Mesendoderm (in vitro differentiated cells): Measurements from ENCODE around the gene LONP2.

Experiments
- DNase-seq: peaks from one replicate; pipeline ENCODE4 v3.0.0; 2013
- H2AK5ac ChIP-seq: 2 replicates; pipeline ENCODE4 v1.6.1; 2013; ENCODE audit warnings: low read length, inconsistent platforms
- H2BK120ac ChIP-seq: 2 replicates; pipeline ENCODE4 v1.6.1; 2013; ENCODE audit warnings: low read depth, mild to moderate bottlenecking, low read length, moderate library complexity, mixed read lengths
- H2BK15ac ChIP-seq: replicated peaks from 2 replicates; pipeline ENCODE4 v1.6.1; 2013; ENCODE audit warnings: low read depth, mild to moderate bottlenecking, moderate library complexity
- H2BK5ac ChIP-seq: 2 replicates; pipeline ENCODE4 v1.6.1; 2013; ENCODE audit warnings: low read length, inconsistent platforms
- H3K18ac ChIP-seq: 2 replicates; pipeline ENCODE4 v1.6.1; 2013; ENCODE audit warnings: mild to moderate bottlenecking, low read length, mixed read lengths
- H3K23ac ChIP-seq: one replicate; pipeline ENCODE4 v1.6.1; 2013; ENCODE audit warnings: low read length
- H3K27ac ChIP-seq: 2 replicates; pipeline ENCODE4 v1.5.1; 2013; ENCODE audit warnings: low read depth, mild to moderate bottlenecking, inconsistent platforms, low read length, moderate library complexity
- H3K27me3 ChIP-seq: 2 replicates; pipeline ENCODE4 v1.6.1; 2013; ENCODE audit warnings: low read length, control low read depth, mild to moderate bottlenecking, inconsistent platforms; ENCODE audit not compliant: insufficient read depth, poor library complexity
- H3K36me3 ChIP-seq: 2 replicates; pipeline ENCODE4 v1.6.1; 2013; ENCODE audit warnings: low read length, inconsistent platforms; ENCODE audit not compliant: control insufficient read depth, insufficient read depth
- H3K4ac ChIP-seq: one replicate; pipeline ENCODE4 v1.6.1; 2013; ENCODE audit warnings: low read depth, mild to moderate bottlenecking, low read length, moderate library complexity
- H3K4me1 ChIP-seq: 2 replicates; pipeline ENCODE4 v1.6.1; 2013; ENCODE audit warnings: low read depth, low read length, inconsistent platforms; ENCODE audit not compliant: control insufficient read depth
- H3K4me2 ChIP-seq: 2 replicates; pipeline ENCODE4 v1.6.1; 2013; ENCODE audit warnings: low read length
- H3K4me3 ChIP-seq: 2 replicates; pipeline ENCODE4 v1.5.1; 2013; ENCODE audit warnings: mild to moderate bottlenecking, low read length
- H3K56ac ChIP-seq: one replicate; pipeline ENCODE4 v1.6.1; 2013; ENCODE audit warnings: low read length
- H3K79me1 ChIP-seq: 2 replicates; pipeline ENCODE4 v1.6.1; 2013; ENCODE audit warnings: low read length, inconsistent platforms
- H3K79me2 ChIP-seq: 2 replicates; pipeline ENCODE4 v1.6.1; 2013; ENCODE audit warnings: mild to moderate bottlenecking, low read length; ENCODE audit not compliant: control insufficient read depth, insufficient read depth
- H3K9ac ChIP-seq: 2 replicates; pipeline ENCODE4 v1.6.1; 2013; ENCODE audit warnings: low read length, inconsistent platforms
- H4K5ac ChIP-seq: one replicate; pipeline ENCODE4 v1.6.1; 2013; ENCODE audit warnings: low read length
- H4K8ac ChIP-seq: one replicate; pipeline ENCODE4 v1.6.1; 2013; ENCODE audit warnings: low read depth, mild to moderate bottlenecking, control low read depth, low read length, moderate library complexity
- WGBS: extraction: QIAGEN DNeasy Blood & Tissue Kit; methylation state at CpG from one replicate; pipeline ENCODE4 v1.1.7; 2013; ENCODE audit warnings: low lambda C conversion rate, missing lambda C conversion rate; ENCODE audit not compliant: insufficient coverage; ENCODE audit errors: extremely low coverage; 5-methylcytosine and 5-hydroxymethylcytosine counted together

Gene LONP2

DNA sequence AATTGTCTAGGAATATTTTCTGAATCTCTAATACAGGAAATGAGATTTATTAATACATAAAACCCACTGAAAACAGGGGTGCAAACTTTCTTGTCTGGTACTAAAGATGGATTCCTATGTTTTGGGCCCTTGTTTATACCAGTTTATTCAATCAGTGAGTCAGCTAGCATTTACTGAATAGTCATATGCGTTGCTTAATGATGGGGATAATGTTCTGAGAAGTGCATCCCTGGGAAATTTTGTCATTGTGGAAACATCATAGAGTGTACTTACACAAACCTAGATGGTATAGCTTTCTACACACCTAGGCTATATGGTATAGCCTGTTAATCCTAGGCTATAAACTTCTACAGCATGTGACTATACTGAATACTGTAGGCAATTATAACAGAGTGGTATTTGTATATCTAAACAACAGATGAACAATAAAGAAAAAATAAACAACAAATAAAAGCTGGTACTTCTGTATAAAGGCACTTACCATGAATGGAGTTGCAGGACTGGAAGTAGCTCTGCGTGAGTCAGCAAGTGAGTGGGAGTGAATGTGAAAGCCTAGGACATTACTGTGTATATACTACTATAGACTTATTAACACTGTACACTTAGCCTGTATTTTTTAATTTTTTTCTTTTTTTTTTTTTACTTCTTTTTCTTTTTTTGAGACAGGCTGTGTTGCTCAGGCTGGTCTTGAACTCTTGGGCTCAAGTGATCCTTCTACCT, 77.4 kb downstream of the LONP2 start:
- Histone ChIP-seq H4K5ac (no peak overlapping the region), H3K56ac (no peak overlapping the region), H2BK120ac (no peak overlapping the region), H3K79me1 (no peaks in the 10 kb centered on the region), H2BK5ac (no peak overlapping the region), H3K4ac (no peak overlapping the region), H4K8ac (no peak overlapping the region), H3K36me3 (peaks cover 2% of the 10 kb centered on the region), H3K4me1 (no peaks in the 10 kb centered on the region), H3K18ac (no peak overlapping the region), H2AK5ac (no peak overlapping the region), H3K23ac (no peak overlapping the region), H3K27ac (no peak overlapping the region), H3K79me2 (no peaks in the 10 kb centered on the region), H3K9ac (no peak overlapping the region), H3K27me3 (no peaks in the 10 kb centered on the region), H2BK15ac (no peak overlapping the region), H3K4me3 (no peak overlapping the region), H3K4me2 (no peak overlapping the region)
- DNase-seq: no peak
- WGBS: no CpG with 5 or more reads among the region's 2 CpGs

DNA sequence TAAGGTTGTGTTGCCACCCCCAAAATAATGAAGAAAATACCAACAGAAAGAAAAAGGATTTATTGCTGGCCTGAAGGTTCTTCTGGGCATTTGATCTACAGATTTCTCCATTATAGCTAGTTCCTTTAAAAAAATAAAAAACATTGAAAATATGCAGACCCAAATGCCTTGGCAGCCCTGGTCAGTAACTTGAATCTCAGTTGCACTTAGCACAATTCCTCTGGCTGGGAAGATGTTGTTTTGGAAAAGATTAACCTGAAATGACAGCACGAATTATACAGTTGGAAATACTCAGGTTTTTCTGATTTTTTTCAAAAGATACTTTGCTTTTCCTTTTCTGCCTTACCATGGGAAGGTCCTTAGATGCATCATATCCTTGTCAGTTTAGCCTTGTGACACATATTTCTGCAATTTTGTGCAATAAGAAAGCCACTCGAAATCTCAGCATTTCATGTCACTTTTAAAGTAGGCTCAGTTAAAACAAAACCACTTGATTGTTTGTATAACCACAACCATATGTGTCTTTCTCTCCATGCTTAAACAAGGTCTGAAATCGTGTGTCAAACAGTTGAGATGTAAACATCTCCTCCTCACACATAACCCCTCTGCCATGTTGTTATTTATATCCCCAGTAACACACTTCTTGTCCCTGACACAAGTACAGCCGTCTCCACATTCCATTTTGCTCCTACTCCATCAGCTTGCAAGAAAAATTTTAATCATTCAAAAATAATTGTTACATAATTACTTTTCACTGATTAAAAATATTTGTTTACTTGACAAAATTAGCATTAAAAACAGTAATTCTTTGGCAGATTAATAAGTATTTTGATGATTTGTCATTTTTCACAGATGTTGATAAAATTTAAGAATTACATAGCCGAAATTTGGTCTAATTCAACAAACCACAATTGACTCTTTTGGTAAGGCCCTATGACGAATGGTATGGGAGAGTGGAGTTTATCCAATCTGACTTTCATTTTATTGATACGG, 80.0 kb downstream of the LONP2 start:
- Histone ChIP-seq H2BK15ac (no peak overlapping the region), H2BK120ac (no peak overlapping the region), H4K8ac (no peak overlapping the region), H3K4me1 (no peaks in the 10 kb centered on the region), H2AK5ac (no peak overlapping the region), H3K23ac (no peak overlapping the region), H3K4me2 (no peak overlapping the region), H3K4ac (no peak overlapping the region), H3K79me1 (no peaks in the 10 kb centered on the region), H3K27ac (no peak overlapping the region), H3K4me3 (no peak overlapping the region), H3K9ac (no peak overlapping the region), H3K27me3 (no peaks in the 10 kb centered on the region), H4K5ac (no peak overlapping the region), H2BK5ac (no peak overlapping the region), H3K36me3 (peaks cover 2% of the 10 kb centered on the region), H3K56ac (no peak overlapping the region), H3K79me2 (no peaks in the 10 kb centered on the region), H3K18ac (no peak overlapping the region)
- no CpG with 5 or more reads among the region's 7 CpGs for WGBS
- DNase-seq: no peak

GRCh38 chr16:48326915-48327314, 82.8 kb downstream of the LONP2 start:
- no peak for DNase-seq
- H2BK120ac ChIP-seq: no peak overlapping the region
- no peak overlapping the region for H3K4me3 ChIP-seq
- no peak overlapping the region for H3K4ac ChIP-seq
- no peaks in the 10 kb centered on the region for H3K4me1 ChIP-seq
- H3K27me3 ChIP-seq: no peaks in the 10 kb centered on the region
- no peak overlapping the region for H3K9ac ChIP-seq
- H3K79me1 ChIP-seq: no peaks in the 10 kb centered on the region
- no peak overlapping the region for H4K5ac ChIP-seq
- no peak overlapping the region for H3K18ac ChIP-seq
- peaks cover 2% of the 10 kb centered on the region for H3K36me3 ChIP-seq
- H3K79me2 ChIP-seq: no peaks in the 10 kb centered on the region
- H3K27ac ChIP-seq: no peak overlapping the region
- no peak overlapping the region for H2AK5ac ChIP-seq
- no peak overlapping the region for H3K4me2 ChIP-seq
- H2BK5ac ChIP-seq: no peak overlapping the region
- WGBS: no CpG with 5 or more reads among the region's 4 CpGs
- H4K8ac ChIP-seq: no peak overlapping the region
- no peak overlapping the region for H3K56ac ChIP-seq
- no peak overlapping the region for H2BK15ac ChIP-seq
- H3K23ac ChIP-seq: no peak overlapping the region

- no peak overlapping the region for H3K23ac ChIP-seq
- H2AK5ac ChIP-seq: no peak overlapping the region
- no peak overlapping the region for H2BK5ac ChIP-seq
- no peaks in the 10 kb centered on the region for H3K79me2 ChIP-seq
- H3K4ac ChIP-seq: no peak overlapping the region
- no peak overlapping the region for H3K4me2 ChIP-seq
- no peak overlapping the region for H3K18ac ChIP-seq
- H4K5ac ChIP-seq: no peak overlapping the region
- no peak overlapping the region for H2BK15ac ChIP-seq
- no peak overlapping the region for H3K9ac ChIP-seq
- no peaks in the 10 kb centered on the region for H3K36me3 ChIP-seq
- no peaks in the 10 kb centered on the region for H3K27me3 ChIP-seq
- no peak overlapping the region for H4K8ac ChIP-seq
- H2BK120ac ChIP-seq: no peak overlapping the region
- H3K4me1 ChIP-seq: no peaks in the 10 kb centered on the region
- no CpG with 5 or more reads among the region's 4 CpGs for WGBS
- no peak overlapping the region for H3K4me3 ChIP-seq
- no peaks in the 10 kb centered on the region for H3K79me1 ChIP-seq
- no peak for DNase-seq
- no peak overlapping the region for H3K27ac ChIP-seq
- H3K56ac ChIP-seq: no peak overlapping the region
Measured at GRCh38 chr16:48329138-48329537, 85.0 kb downstream of the LONP2 start.

GRCh38 chr16:48330189-48330840, 86.2 kb downstream of the LONP2 start:
- Histone ChIP-seq H3K4me1 (no peaks in the 10 kb centered on the region), H3K4me3 (no peak overlapping the region), H2BK120ac (no peak overlapping the region), H2AK5ac (no peak overlapping the region), H3K9ac (no peak overlapping the region), H3K36me3 (peaks cover 2% of the 10 kb centered on the region), H3K4ac (no peak overlapping the region), H2BK5ac (no peak overlapping the region), H3K18ac (no peak overlapping the region), H3K23ac (no peak overlapping the region), H3K27ac (no peak overlapping the region), H4K5ac (no peak overlapping the region), H3K79me1 (no peaks in the 10 kb centered on the region), H4K8ac (no peak overlapping the region), H2BK15ac (no peak overlapping the region), H3K56ac (no peak overlapping the region), H3K27me3 (no peaks in the 10 kb centered on the region), H3K79me2 (no peaks in the 10 kb centered on the region), H3K4me2 (no peak overlapping the region)
- WGBS: no CpG with 5 or more reads among the region's 2 CpGs
- DNase-seq: no peak
